GM23338 (cell line): Measurements from ENCODE around the gene MIA. TPM values are rescaled to one million over a fixed set of nuclear protein-coding genes. Genes with fewer than 3 reads are reported as not detected.

Experiments used
- ATAC-seq: fragments of 200-7000 bp; cut with Tn5 transposase; 3 replicates; pipeline ENCODE4 v1.9.1; 2020
- DNase-seq: peaks from one replicate; pipeline ENCODE4 v3.0.0-alpha.2; 2015; ENCODE audit warnings: low spot score
- H2AFZ ChIP-seq: fragments of 200-600 bp; sonication (generic); 2 replicates; pipeline ENCODE4 v1.8.0; 2016; ENCODE audit warnings: antibody characterized with exemption, mild to moderate bottlenecking, moderate library complexity
- H3F3A ChIP-seq: fragments of 200-600 bp; sonication (generic); replicated peaks from 2 replicates; pipeline ENCODE4 v1.8.0; 2017; ENCODE audit warnings: antibody characterized with exemption, mixed run types, low read depth
- H3K27ac ChIP-seq: fragments of 200-600 bp; sonication (generic); 2 replicates; pipeline ENCODE4 v1.6.1; 2016; ENCODE audit warnings: low read depth
- H3K27me3 ChIP-seq: fragments of 200-600 bp; sonication (generic); 2 replicates; pipeline ENCODE4 v1.8.0; 2016; ENCODE audit warnings: mild to moderate bottlenecking, mixed run types, moderate library complexity; ENCODE audit not compliant: insufficient read depth
- H3K36me3 ChIP-seq: fragments of 200-600 bp; sonication (generic); 2 replicates; pipeline ENCODE4 v1.8.0; 2016; ENCODE audit warnings: mild to moderate bottlenecking; ENCODE audit not compliant: insufficient read depth
- H3K4me1 ChIP-seq: fragments of 200-600 bp; sonication (generic); 2 replicates; pipeline ENCODE4 v1.8.0; 2016; ENCODE audit warnings: mild to moderate bottlenecking, moderate library complexity; ENCODE audit not compliant: insufficient read depth
- H3K4me2 ChIP-seq: fragments of 200-600 bp; sonication (generic); 2 replicates; pipeline ENCODE4 v1.7.1; 2017; ENCODE audit warnings: mixed run types
- H3K4me3 ChIP-seq: fragments of 200-600 bp; sonication (generic); 2 replicates; pipeline ENCODE4 v1.6.1; 2016; ENCODE audit warnings: mixed run types
- H3K79me2 ChIP-seq: fragments of 200-600 bp; sonication (generic); replicated peaks from 2 replicates; pipeline ENCODE4 v1.8.0; 2017; ENCODE audit warnings: mild to moderate bottlenecking; ENCODE audit not compliant: insufficient read depth
- H3K9me2 ChIP-seq: fragments of 200-600 bp; sonication (generic); 2 replicates; pipeline ENCODE4 v1.8.0; 2017; ENCODE audit not compliant: insufficient read depth
- H4K20me1 ChIP-seq: fragments of 200-600 bp; sonication (generic); replicated peaks from 2 replicates; pipeline ENCODE4 v1.8.0; 2017; ENCODE audit warnings: mild to moderate bottlenecking; ENCODE audit not compliant: insufficient read depth
- H3K27ac Mint-ChIP-seq: 2 replicates; pipeline ENCODE4 v1.8.0; 2020; ENCODE audit warnings: inconsistent platforms, mild to moderate bottlenecking, moderate library complexity, mixed read lengths
- H3K27me3 Mint-ChIP-seq: 3 replicates; pipeline ENCODE4 v1.8.0; 2022; ENCODE audit warnings: low read depth, mild to moderate bottlenecking, moderate library complexity, mixed read lengths, inconsistent platforms; ENCODE audit not compliant: insufficient read depth, poor library complexity
- H3K36me3 Mint-ChIP-seq: 3 replicates; pipeline ENCODE4 v1.8.0; 2021; ENCODE audit warnings: low read depth, mild to moderate bottlenecking, inconsistent platforms, moderate library complexity, mixed read lengths
- H3K4me1 Mint-ChIP-seq: 3 replicates; pipeline ENCODE4 v1.8.0; 2020; ENCODE audit warnings: mild to moderate bottlenecking, inconsistent platforms, mixed read lengths
- H3K4me3 Mint-ChIP-seq: 3 replicates; pipeline ENCODE4 v1.8.0; 2021; ENCODE audit warnings: moderate library complexity, mild to moderate bottlenecking, inconsistent platforms, mixed read lengths
- H3K9me3 Mint-ChIP-seq: 3 replicates; pipeline ENCODE4 v1.8.0; 2020; ENCODE audit warnings: moderate library complexity, mild to moderate bottlenecking, inconsistent platforms, mixed read lengths
- CREB1 ChIP-seq: fragments of 250-450 bp; sonication (Bioruptor Pico); IDR thresholded peaks from 2 replicates; pipeline ENCODE4 v1.5.0; 2020; ENCODE audit warnings: low read depth, mild to moderate bottlenecking, moderate library complexity
- CTCF ChIP-seq, 2 experiments: fragments of 200-600 bp in 1 of 2; sonication (generic) in 1 of 2; conservative IDR thresholded peaks; 2 replicates each; pipeline versions ENCODE4 v1.5.1 to v1.6.1; 2016 to 2017; ENCODE audit warnings: antibody characterized with exemption in 2 of 2, low read depth in 2 of 2, mild to moderate bottlenecking in 2 of 2, moderate library complexity in 1 of 2
- ETS1 ChIP-seq: IDR thresholded peaks from 2 replicates; pipeline ENCODE4 v1.6.1; 2016; ENCODE audit warnings: antibody characterized with exemption
- EZH2 ChIP-seq: fragments of 200-600 bp; sonication (generic); IDR thresholded peaks from one replicate; pipeline ENCODE4 v1.8.0; 2017; ENCODE audit warnings: antibody characterized with exemption, mild to moderate bottlenecking, low read depth; ENCODE audit not compliant: unreplicated experiment
- EZH2phosphoT487 ChIP-seq: fragments of 200-600 bp; sonication (generic); IDR thresholded peaks from one replicate; pipeline ENCODE4 v1.8.1; 2018; ENCODE audit warnings: antibody characterized with exemption; ENCODE audit not compliant: unreplicated experiment
- JUNB ChIP-seq: IDR thresholded peaks from one replicate; pipeline ENCODE4 v1.6.1; 2016; ENCODE audit warnings: antibody characterized with exemption; ENCODE audit not compliant: unreplicated experiment
- NANOG ChIP-seq: IDR thresholded peaks from 2 replicates; pipeline ENCODE4 v1.6.1; 2016; ENCODE audit warnings: antibody characterized with exemption, borderline replicate concordance
- POLR2AphosphoS5 ChIP-seq: IDR thresholded peaks from 2 replicates; pipeline ENCODE4 v1.6.1; 2016; ENCODE audit warnings: antibody characterized with exemption, low read depth
- REST ChIP-seq: IDR thresholded peaks from one replicate; pipeline ENCODE4 v1.6.1; 2018; ENCODE audit warnings: antibody characterized with exemption; ENCODE audit not compliant: unreplicated experiment
- STAT1 ChIP-seq: IDR thresholded peaks from one replicate; pipeline ENCODE4 v1.6.1; 2016; ENCODE audit warnings: antibody characterized with exemption; ENCODE audit not compliant: unreplicated experiment
- ZNF114 ChIP-seq: fragments of 250-450 bp; sonication (Bioruptor Pico); IDR thresholded peaks from 2 replicates; pipeline ENCODE4 v1.5.0; 2020; ENCODE audit warnings: mild to moderate bottlenecking, moderate library complexity
- ZNF331 ChIP-seq: fragments of 250-450 bp; sonication (Bioruptor Pico); IDR thresholded peaks from 2 replicates; pipeline ENCODE4 v1.5.0; 2020; ENCODE audit warnings: low read depth, mild to moderate bottlenecking, moderate library complexity
- ZNF462 ChIP-seq: fragments of 250-450 bp; sonication (Bioruptor Pico); IDR thresholded peaks from 2 replicates; pipeline ENCODE4 v1.5.0; 2020; ENCODE audit warnings: mild to moderate bottlenecking, moderate library complexity
- polyA plus RNA-seq: library from polyadenylated mRNA; unstranded; fragments of >200 nt; fragmentation: Nextera tagmentation; extraction: Ambion mirVana; gene quantifications from 2 replicates; pipeline ENCODE4 v1.2.1, GENCODE V29; 2016
- total RNA-seq: library from RNA; depleted of rRNA; stranded (reverse); fragments of >200 nt; shearing (Covaris generic); gene quantifications from 2 replicates; pipeline ENCODE4 v1.2.3, GENCODE V29; 2014

The MIA gene
- total and polyA plus RNA-seq, 2 experiments from 2014 or later: not detected

GRCh38 chr19:40808021-40808325, 32.7 kb downstream of the MIA start:
- H3K9me2 ChIP-seq: no peaks in the 10 kb centered on the region
- H3K27ac ChIP-seq: no peak overlapping the region
- H3K27me3 ChIP-seq: peaks cover 12% of the 10 kb centered on the region; the same call in 1 of the 2 replicates
- Mint-ChIP-seq H3K9me3 (no peaks in the 10 kb centered on the region; the same call in 2 of the 3 replicates), H3K4me1 (peaks cover 70% of the 10 kb centered on the region), H3K36me3 (peaks cover 44% of the 10 kb centered on the region), H3K27me3 (peaks cover 46% of the 10 kb centered on the region), H3K27ac (peak overlapping the region; percentile 75), H3K4me3 (no peak overlapping the region; the same call in 1 of the 3 replicates)
- peaks cover 45% of the 10 kb centered on the region for H3K79me2 ChIP-seq
- peaks cover 49% of the 10 kb centered on the region for H3K4me1 ChIP-seq
- ATAC-seq (no peak), DNase-seq (no peak)
- H3F3A ChIP-seq: peaks cover 42% of the 10 kb centered on the region
- H3K4me2 ChIP-seq: no peak overlapping the region
- no peak overlapping the region for H3K4me3 ChIP-seq
- peaks cover 4% of the 10 kb centered on the region; the same call in 1 of the 2 replicates for H3K36me3 ChIP-seq
- H2AFZ ChIP-seq: no peak overlapping the region
- TF ChIP-seq CREB1: no peak
- no peak for TF ChIP-seq POLR2AphosphoS5
- no peak for TF ChIP-seq ETS1
- TF ChIP-seq STAT1: no peak
- TF ChIP-seq ZNF462 (CRISPR knock-in tag): no peak
- TF ChIP-seq ZNF114 (CRISPR knock-in tag): no peak
- TF ChIP-seq EZH2: no peak
- no peak for TF ChIP-seq REST
- TF ChIP-seq NANOG: no peak
- no peak for TF ChIP-seq ZNF331 (CRISPR knock-in tag)
- TF ChIP-seq JUNB: no peak
- no peak for TF ChIP-seq CTCF (conservative IDR thresholded peaks at IDR 0.05; ENCODE audit: low read depth in 2 of 2)
- no peak for TF ChIP-seq EZH2phosphoT487
- peaks cover 38% of the 10 kb centered on the region for H4K20me1 ChIP-seq
